MCF 10A (cell line): ENCODE data around the gene BIVM. TPM values are rescaled to one million over a fixed set of nuclear protein-coding genes. Genes with fewer than 3 reads are reported as not detected.

Experiments
- Bru-seq: library from RNA; stranded (reverse); fragments of 400-500 nt; gene quantifications from one replicate; lab custom pipeline; 2021; lab: Mats Ljungman, UMichigan
- BruChase-seq, 2 experiments: library from RNA; stranded (reverse); fragments of 400-500 nt; gene quantifications; one replicate each; lab custom pipeline; 2021; lab: Mats Ljungman, UMichigan
- BruUV-seq: library from RNA; stranded (reverse); fragments of 400-500 nt; replicated peaks from 2 replicates; lab custom pipeline; 2021; lab: Mats Ljungman, UMichigan
- CTCF ChIA-PET: fragments of 300-600 bp; sonication (Branson Sonifier 250); formaldehyde crosslinking; extraction: SDS; loops from one replicate; lab custom pipeline; 2021; ENCODE audit warnings: antibody characterized with exemption, inconsistent platforms; lab: Yijun Ruan, JAX
- POLR2A ChIA-PET: fragments of 300-600, 350-650 bp; sonication (Branson Sonifier 250); formaldehyde crosslinking; extraction: SDS; loops from one replicate; lab custom pipeline; 2020; ENCODE audit warnings: antibody characterized with exemption, inconsistent platforms; lab: Yijun Ruan, JAX
- DNase-seq: peaks from one replicate; pipeline ENCODE4 v3.0.0-alpha.2; 2018; ENCODE audit not compliant: unreplicated experiment
- H3K27ac Mint-ChIP-seq: one replicate; pipeline ENCODE4 v1.8.0; 2022; ENCODE audit warnings: mild to moderate bottlenecking, low read depth, mixed read lengths; ENCODE audit not compliant: unreplicated experiment
- H3K27me3 Mint-ChIP-seq: one replicate; pipeline ENCODE4 v1.8.0; 2022; ENCODE audit warnings: mixed read lengths; ENCODE audit not compliant: insufficient read depth, unreplicated experiment
- H3K36me3 Mint-ChIP-seq: one replicate; pipeline ENCODE4 v1.8.0; 2022; ENCODE audit warnings: mild to moderate bottlenecking, moderate library complexity, mixed read lengths; ENCODE audit not compliant: insufficient read depth, unreplicated experiment
- H3K4me1 Mint-ChIP-seq: one replicate; pipeline ENCODE4 v1.8.0; 2022; ENCODE audit warnings: mixed read lengths; ENCODE audit not compliant: insufficient read depth, unreplicated experiment
- H3K4me3 Mint-ChIP-seq: one replicate; pipeline ENCODE4 v1.8.0; 2022; ENCODE audit warnings: mild to moderate bottlenecking, moderate library complexity, mixed read lengths; ENCODE audit not compliant: unreplicated experiment
- H3K9me3 Mint-ChIP-seq: one replicate; pipeline ENCODE4 v1.8.0; 2022; ENCODE audit warnings: mixed read lengths; ENCODE audit not compliant: unreplicated experiment
- intact Hi-C: fragments of 100-400 bp; cut with micrococcal nuclease; formaldehyde crosslinking; loops from 2 replicates; pipeline ENCODE4 v1.14.1; 2022
- long read RNA-seq: library from polyadenylated mRNA; stranded (forward); transcript quantifications from one replicate; pipeline ENCODE4 v2.0.0, GENCODE V29; 2022
- total RNA-seq: library from RNA; stranded (reverse); gene quantifications from 2 replicates; pipeline ENCODE4 v1.2.3, GENCODE V29; 2022
- TF ChIP-seq, protein P1 (sequence below): fragments of 200-600 bp; IDR thresholded peaks from one replicate; pipeline ENCODE4 v1.8.0; 2022; ENCODE audit warnings: antibody characterized with exemption, mild to moderate bottlenecking; ENCODE audit not compliant: unreplicated experiment

BIVM gene
- total RNA-seq = 33.1 and 36.6 TPM in 2 replicates
- percentile 91 among the genes with signal in this experiment for Bru-seq, nascent RNA
- percentile 97 among the genes with signal in this experiment for BruChase-seq, experiment 1, labeled RNA remaining after a 6-hour chase
- percentile 97 among the genes with signal in this experiment for BruChase-seq, experiment 2, labeled RNA remaining after a 2-hour chase
- long read RNA-seq, transcript BIVM-201 (11 exons, 3,859 nt) = major isoform, 11 of 62 reads
- long read RNA-seq, partial matches to known transcripts = 4 of 62 reads
- long read RNA-seq, other reads (novel, unspliced or antisense) = 47 of 62 reads

GRCh38 chr13:102798581-102799425 lies at the start of gene BIVM, which contains the start of gene POGLUT2:
BIVM (plus strand) TSS chr13:102799119; CDS start chr13:102807268, 8,149 bp downstream.
POGLUT2 (minus strand) TSS chr13:102798976; CDS start chr13:102798670, 306 bp downstream.
- H3K27ac Mint-ChIP-seq = peak within 1 kb of the TSS; percentile 73
- peaks cover 21% of the 10 kb centered on the region for H3K4me1 Mint-ChIP-seq
- peak within 1 kb of the TSS; percentile 92 for H3K4me3 Mint-ChIP-seq
- peak; percentile 97 for DNase-seq
- ChIA-PET POLR2A (interaction anchor here (0.6 to 6.0 kb wide), 16 partner anchors 8 to 556 kb away, joined by 3 to 79 read pairs (median 3); partner anchors contain the start of genes ERCC5, TEX30 and TPP2), CTCF (interaction anchor here (0.6 to 2.4 kb wide), 12 partner anchors 9 to 227 kb away, joined by 3 to 10 read pairs (median 4); partner anchors contain the start of gene TPP2)
- TF ChIP-seq, protein P1, sequence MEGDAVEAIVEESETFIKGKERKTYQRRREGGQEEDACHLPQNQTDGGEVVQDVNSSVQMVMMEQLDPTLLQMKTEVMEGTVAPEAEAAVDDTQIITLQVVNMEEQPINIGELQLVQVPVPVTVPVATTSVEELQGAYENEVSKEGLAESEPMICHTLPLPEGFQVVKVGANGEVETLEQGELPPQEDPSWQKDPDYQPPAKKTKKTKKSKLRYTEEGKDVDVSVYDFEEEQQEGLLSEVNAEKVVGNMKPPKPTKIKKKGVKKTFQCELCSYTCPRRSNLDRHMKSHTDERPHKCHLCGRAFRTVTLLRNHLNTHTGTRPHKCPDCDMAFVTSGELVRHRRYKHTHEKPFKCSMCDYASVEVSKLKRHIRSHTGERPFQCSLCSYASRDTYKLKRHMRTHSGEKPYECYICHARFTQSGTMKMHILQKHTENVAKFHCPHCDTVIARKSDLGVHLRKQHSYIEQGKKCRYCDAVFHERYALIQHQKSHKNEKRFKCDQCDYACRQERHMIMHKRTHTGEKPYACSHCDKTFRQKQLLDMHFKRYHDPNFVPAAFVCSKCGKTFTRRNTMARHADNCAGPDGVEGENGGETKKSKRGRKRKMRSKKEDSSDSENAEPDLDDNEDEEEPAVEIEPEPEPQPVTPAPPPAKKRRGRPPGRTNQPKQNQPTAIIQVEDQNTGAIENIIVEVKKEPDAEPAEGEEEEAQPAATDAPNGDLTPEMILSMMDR = no peak
- H3K36me3 Mint-ChIP-seq = peaks cover 36% of the 10 kb centered on the region
- BruUV-seq = TSS peak; percentile 54
- no peaks in the 10 kb centered on the region for H3K9me3 Mint-ChIP-seq
- H3K27me3 Mint-ChIP-seq = no peaks in the 10 kb centered on the region
- intact Hi-C loops = loop anchor here (1.0 kb wide), 3 partner anchors 26 to 207 kb away; partner anchors contain the start of gene TEX30

DNA sequence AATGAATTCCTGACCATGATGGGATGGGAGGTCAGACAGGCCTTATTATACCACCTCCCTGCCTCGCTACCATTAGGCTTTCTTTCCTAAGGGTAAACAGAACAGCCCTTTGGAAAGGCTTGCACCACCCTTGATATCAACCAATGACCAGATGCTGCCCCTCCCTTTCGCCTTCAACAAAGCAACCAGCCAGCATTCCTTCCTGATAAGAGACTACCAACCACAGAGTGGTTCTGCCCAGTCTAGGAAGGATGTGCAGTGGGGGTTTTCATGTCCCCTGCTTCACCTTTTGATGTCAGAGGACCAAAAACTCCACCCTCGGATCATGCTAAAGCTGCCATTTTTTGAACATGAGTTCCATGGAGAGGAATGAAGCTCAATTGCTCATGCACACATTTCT lies 47.0 kb upstream of the BIVM start:
- CTCF ChIA-PET = no interaction called here

GRCh38 chr13:102757006-102757405 lies 41.9 kb upstream of the BIVM start:
- ChIA-PET POLR2A (interaction anchor here (0.6 to 1.9 kb wide), 5 partner anchors 13 to 1998 kb away, joined by 3 to 7 read pairs (median 3); partner anchors contain the start of gene TEX30), CTCF (interaction anchor here (1.8 kb wide), 1 partner anchor 33 kb away, joined by 4 read pairs; no protein-coding TSS in a partner anchor)
- no peak overlapping the region for H3K27ac Mint-ChIP-seq
- no peaks in the 10 kb centered on the region for H3K36me3 Mint-ChIP-seq
- TF ChIP-seq, protein P1 = no peak
- H3K27me3 Mint-ChIP-seq = no peaks in the 10 kb centered on the region
- no peaks in the 10 kb centered on the region for H3K4me1 Mint-ChIP-seq
- DNase-seq = no peak
- intact Hi-C loops = no loop called here
- no peaks in the 10 kb centered on the region for H3K9me3 Mint-ChIP-seq
- H3K4me3 Mint-ChIP-seq = no peak overlapping the region
- BruUV-seq = no TSS peak

More for the DNA sequence above, 47.0 kb upstream of the BIVM start:
- Mint-ChIP-seq H3K9me3 (no peaks in the 10 kb centered on the region), H3K27me3 (peaks cover 25% of the 10 kb centered on the region), H3K36me3 (no peaks in the 10 kb centered on the region), H3K4me3 (no peak overlapping the region), H3K4me1 (no peaks in the 10 kb centered on the region), H3K27ac (no peak overlapping the region)
- no peak for DNase-seq
- POLR2A ChIA-PET = interaction anchor here (0.6 kb wide), 1 partner anchor 20 kb away, joined by 3 read pairs; no protein-coding TSS in a partner anchor
- intact Hi-C loops = no loop called here
- no TSS peak for BruUV-seq
- TF ChIP-seq, protein P1 = no peak
